Spleen (tissue), 11 donors: ENCODE data around the gene NME2. TPM values are rescaled to one million over a fixed set of nuclear protein-coding genes. Genes with fewer than 3 reads are reported as not detected.

ENCODE experiments used
- DNase-seq: peaks from one replicate; pipeline ENCODE4 v3.0.0-alpha.2; 2020
- H3K27ac ChIP-seq, 8 donors: fragments of 200-600 bp; sonication (generic) in 7 of 8; 1 replicate in 4 of 8; 2 replicates in 4 of 8; pipeline versions ENCODE4 v1.5.0 to v1.8.0; 2016 to 2021; ENCODE audit warnings: inconsistent platforms in 4 of 8, mild to moderate bottlenecking in 4 of 8, moderate library complexity in 1 of 8
- H3K27me3 ChIP-seq, 7 donors: fragments of 200-600 bp; sonication (generic) in 6 of 7; replicated peaks in 1 of 7; 1 replicate in 4 of 7; 2 replicates in 3 of 7; pipeline versions ENCODE4 v1.5.0 to v1.8.0; 2016 to 2021; ENCODE audit warnings: inconsistent platforms in 3 of 7, mild to moderate bottlenecking in 1 of 7
- H3K36me3 ChIP-seq, 6 donors: fragments of 200-600 bp; sonication (generic) in 5 of 6; 1 replicate in 4 of 6; 2 replicates in 2 of 6; pipeline versions ENCODE4 v1.5.0 to v1.8.0; 2016 to 2021; ENCODE audit warnings: inconsistent platforms in 2 of 6
- H3K4me1 ChIP-seq, 6 donors: fragments of 200-600 bp; sonication (generic) in 5 of 6; 1 replicate in 3 of 6; 2 replicates in 3 of 6; pipeline versions ENCODE4 v1.5.0 to v1.8.0; 2016 to 2021; ENCODE audit warnings: inconsistent platforms in 3 of 6
- H3K4me3 ChIP-seq, 8 donors: fragments of 200-600 bp; sonication (generic) in 7 of 8; 1 replicate in 4 of 8; 2 replicates in 4 of 8; pipeline versions ENCODE4 v1.5.0 to v1.8.0; 2016 to 2021; ENCODE audit warnings: inconsistent platforms in 4 of 8, mild to moderate bottlenecking in 4 of 8, moderate library complexity in 2 of 8
- H3K9me3 ChIP-seq, 8 donors: fragments of 200-600 bp; sonication (generic) in 7 of 8; 1 replicate in 4 of 8; 2 replicates in 4 of 8; pipeline versions ENCODE4 v1.5.0 to v1.8.0; 2016 to 2021; ENCODE audit warnings: inconsistent platforms in 4 of 8
- CTCF ChIP-seq, 11 experiments: fragments of 200-600 bp in 7 of 11; fragments of 450-650 bp in 4 of 11; sonication (generic) in 4 of 11; IDR thresholded peaks in 8 of 11; conservative IDR thresholded peaks in 3 of 11; 1 replicate in 7 of 11; 2 replicates in 4 of 11; pipeline versions ENCODE4 v1.4.0 to v1.8.0; 2016 to 2021; ENCODE audit warnings: antibody characterized with exemption in 11 of 11, inconsistent platforms in 4 of 11, mild to moderate bottlenecking in 1 of 11
- POLR2A ChIP-seq, 3 donors: fragments of 450-650 bp; IDR thresholded peaks; one replicate each; pipeline ENCODE4 v1.5.1; 2017; ENCODE audit warnings: antibody characterized with exemption in 3 of 3, mild to moderate bottlenecking in 1 of 3
- POLR2AphosphoS5 ChIP-seq, 3 donors: sonication (generic); formaldehyde crosslinking; IDR thresholded peaks; one replicate each; pipeline ENCODE4 v1.5.1; 2017; ENCODE audit warnings: antibody characterized with exemption in 3 of 3
- WGBS, 5 donors: extraction: QIAGEN DNeasy Blood & Tissue Kit in 3 of 5; methylation state at CpG; one replicate each; pipeline versions ENCODE4 v1.1.5 to v1.1.7; 2013 to 2018; 5-methylcytosine and 5-hydroxymethylcytosine counted together
- intact Hi-C: fragments of 100-400 bp; cut with DNase I; formaldehyde crosslinking; loops from one replicate; pipeline ENCODE4 v1.15.0; 2023; ENCODE audit warnings: low total_unique reads
- polyA plus RNA-seq, 3 donors: library from polyadenylated mRNA; stranded (reverse); fragments of 200-250 nt; gene quantifications; one replicate each; pipeline ENCODE4 v1.2.1, GENCODE V29; 2013
- total RNA-seq, 7 donors: library from RNA; depleted of rRNA in 3 of 7; stranded (reverse); fragments of >200 nt in 3 of 7; fragmentation: NEBNext Ultra II Directional in 4 of 7; extraction: Animal tissue kit (Norgen Biotek cat#: 25700) in 4 of 7; gene quantifications; one replicate each; pipeline versions ENCODE4 v1.1.0 to v1.2.1, GENCODE V29; 2016 to 2021
- donor health status: healthy with polysubstance abuse.
- donor health status: DM: no; HTN: no; CAD: no; lungs with moderate emphysema.
- donor health status: DM: no; HTN: no; CAD: no.
- donor health status: Bipolar disorder and iron deficiency.
- donor health status: healthy.
- donor health status: DM: no; HTN: no; CAD: no.
- donor health status: DM: yes; HTN: yes; CAD: no.

NME2 gene
- total and polyA plus RNA-seq, 10 donors, result 209 to 746 (median 280) TPM

- no peak for DNase-seq
- H3K27ac ChIP-seq, result peak overlapping the region in 3 of 8 donors; percentile 5 to 30 (median 7)
- H3K36me3 ChIP-seq, result peaks cover 3 to 98% (median 78%) of the 10 kb centered on the region in 6 donors
- TF ChIP-seq POLR2AphosphoS5 (IDR thresholded peaks at IDR 0.05) (no peak), POLR2A (IDR thresholded peaks at IDR 0.05) (no peak), CTCF (IDR thresholded peaks at IDR 0.05 in 8 of 11, conservative IDR thresholded peaks at IDR 0.05 in 3 of 11) (no peak)
- H3K27me3 ChIP-seq, result no peaks in the 10 kb centered on the region
- no peak overlapping the region for H3K4me3 ChIP-seq
- intact Hi-C loops, result no loop called here
- H3K4me1 ChIP-seq, result peaks cover 0 to 7% (median 2%) of the 10 kb centered on the region in 6 donors
- 66 to 81% (median 76%) methylated on average over 5 to 6 of the region's 6 CpGs for WGBS, 5 donors
- no peaks in the 10 kb centered on the region for H3K9me3 ChIP-seq
Measured at GRCh38 chr17:51200295-51200694, 34.1 kb downstream of the NME2 start.

- WGBS, 5 donors, result 74 to 84% (median 81%) methylated on average over 2 of the region's 2 CpGs
- no peak for DNase-seq
- intact Hi-C loops, result no loop called here
- peak overlapping the region in 4 of 8 donors; percentile 5 to 40 (median 16) for H3K27ac ChIP-seq
- H3K4me1 ChIP-seq, result peaks cover 0 to 7% (median 2%) of the 10 kb centered on the region in 6 donors
- H3K9me3 ChIP-seq, result no peaks in the 10 kb centered on the region
- peaks cover 3 to 98% (median 81%) of the 10 kb centered on the region in 6 donors for H3K36me3 ChIP-seq
- H3K4me3 ChIP-seq, result no peak overlapping the region
- no peaks in the 10 kb centered on the region for H3K27me3 ChIP-seq
- TF ChIP-seq POLR2A (IDR thresholded peaks at IDR 0.05), result no peak
- TF ChIP-seq POLR2AphosphoS5 (IDR thresholded peaks at IDR 0.05), result no peak
- TF ChIP-seq CTCF (IDR thresholded peaks at IDR 0.05 in 8 of 11, conservative IDR thresholded peaks at IDR 0.05 in 3 of 11), result no peak
Measured at GRCh38 chr17:51200846-51201245, 34.6 kb downstream of the NME2 start.

- H3K27me3 ChIP-seq, result no peaks in the 10 kb centered on the region
- intact Hi-C loops, result no loop called here
- H3K36me3 ChIP-seq, result peaks cover 6 to 100% (median 87%) of the 10 kb centered on the region in 6 donors
- H3K9me3 ChIP-seq, result no peaks in the 10 kb centered on the region
- H3K4me1 ChIP-seq, result peaks cover 0 to 7% (median 2%) of the 10 kb centered on the region in 6 donors
- no peak for DNase-seq
- no peak overlapping the region for H3K27ac ChIP-seq
- TF ChIP-seq CTCF (IDR thresholded peaks at IDR 0.05 in 8 of 11, conservative IDR thresholded peaks at IDR 0.05 in 3 of 11), result no peak
- no peak for TF ChIP-seq POLR2AphosphoS5 (IDR thresholded peaks at IDR 0.05)
- no peak for TF ChIP-seq POLR2A (IDR thresholded peaks at IDR 0.05)
- no peak overlapping the region for H3K4me3 ChIP-seq
Measured at GRCh38 chr17:51203838-51204237, 37.6 kb downstream of the NME2 start.

GRCh38 chr17:51214920-51215319 lies 48.7 kb downstream of the NME2 start:
- H3K9me3 ChIP-seq, result no peaks in the 10 kb centered on the region
- H3K4me3 ChIP-seq, result no peak overlapping the region
- TF ChIP-seq POLR2AphosphoS5 (IDR thresholded peaks at IDR 0.05) (no peak), POLR2A (IDR thresholded peaks at IDR 0.05) (no peak), CTCF (IDR thresholded peaks at IDR 0.05 in 8 of 11, conservative IDR thresholded peaks at IDR 0.05 in 3 of 11) (no peak)
- no peaks in the 10 kb centered on the region for H3K4me1 ChIP-seq
- H3K36me3 ChIP-seq, result peaks cover 3 to 100% (median 72%) of the 10 kb centered on the region in 6 donors
- H3K27me3 ChIP-seq, result no peaks in the 10 kb centered on the region
- intact Hi-C loops, result no loop called here
- DNase-seq, result no peak
- 87 to 93% (median 90%) methylated on average over 1 of the region's 1 CpG for WGBS, 5 donors
- no peak overlapping the region for H3K27ac ChIP-seq
